Activated T-cell treated with anti-CD3 and anti-CD28 coated beads, Interleukin-2, amount 50 U/mL, for 72 hours (primary cell): ENCODE data around the gene PKIB. TPM values are rescaled to one million over a fixed set of nuclear protein-coding genes. Genes with fewer than 3 reads are reported as not detected.
"Not testable (repeated sequence)": the region's sequence is repeated elsewhere in the genome, so short reads cannot be mapped to it uniquely, and the experiment has no call there.

Experiments used
- ATAC-seq, 2 donors: fragments of 150-1000 bp; cut with Tn5 transposase; replicated peaks in 1 of 2; 2 replicates each; pipeline ENCODE4 v1.10.0; 2021; ENCODE audit warnings: moderate library complexity in 2 of 2, mild to moderate bottlenecking in 1 of 2
- DNase-seq, 2 donors: peaks; one replicate each; pipeline ENCODE4 v3.0.0; 2021 to 2022; ENCODE audit warnings: mixed read lengths in 1 of 2
- H3K27ac Mint-ChIP-seq: one replicate; pipeline ENCODE4 v1.8.0; 2022; ENCODE audit warnings: mild to moderate bottlenecking, moderate library complexity, mixed read lengths
- H3K27me3 Mint-ChIP-seq: one replicate; pipeline ENCODE4 v1.8.0; 2022; ENCODE audit warnings: low read depth, mixed read lengths
- H3K36me3 Mint-ChIP-seq, 2 donors: one replicate each; pipeline ENCODE4 v1.8.0; 2022; ENCODE audit warnings: mixed read lengths in 2 of 2, mild to moderate bottlenecking in 1 of 2; ENCODE audit not compliant: insufficient read depth in 2 of 2
- H3K4me1 Mint-ChIP-seq: one replicate; pipeline ENCODE4 v1.8.0; 2022; ENCODE audit warnings: low read depth, mixed read lengths
- H3K4me3 Mint-ChIP-seq, 2 donors: one replicate each; pipeline ENCODE4 v1.8.0; 2022; ENCODE audit warnings: mild to moderate bottlenecking in 2 of 2, mixed read lengths in 2 of 2, moderate library complexity in 2 of 2
- H3K9me3 Mint-ChIP-seq, 2 donors: one replicate each; pipeline ENCODE4 v1.8.0; 2022; ENCODE audit warnings: mixed read lengths in 2 of 2
- total RNA-seq, 2 donors: library from RNA; stranded (reverse); gene quantifications; one replicate each; pipeline ENCODE4 v1.2.3, GENCODE V29; 2022

The PKIB gene
- total RNA-seq, 2 donors from 2014 or later = 0.79 to 2.0 TPM

- no peaks in the 10 kb centered on the region for H3K4me1 Mint-ChIP-seq
- DNase-seq = no peak
- H3K4me3 Mint-ChIP-seq = no peak overlapping the region
- no peaks in the 10 kb centered on the region for H3K9me3 Mint-ChIP-seq
- no peaks in the 10 kb centered on the region for H3K36me3 Mint-ChIP-seq
- ATAC-seq = no peak
- H3K27ac Mint-ChIP-seq = no peak overlapping the region
- H3K27me3 Mint-ChIP-seq = peaks cover 19% of the 10 kb centered on the region
Measured at GRCh38 chr6:122730334-122730733, 120.1 kb downstream of the PKIB start.

GRCh38 chr6:122730775-122731386, 120.7 kb downstream of the PKIB start:
- Mint-ChIP-seq H3K9me3 (no peaks in the 10 kb centered on the region), H3K36me3 (no peaks in the 10 kb centered on the region), H3K4me3 (no peak overlapping the region), H3K27ac (no peak overlapping the region), H3K4me1 (no peaks in the 10 kb centered on the region), H3K27me3 (peaks cover 21% of the 10 kb centered on the region)
- ATAC-seq (no peak), DNase-seq (peak in 1 of 2 donors; percentile 15)

GRCh38 chr6:122733259-122733658, 123.1 kb downstream of the PKIB start:
- Mint-ChIP-seq H3K27me3 (peaks cover 21% of the 10 kb centered on the region), H3K27ac (no peak overlapping the region), H3K4me1 (no peaks in the 10 kb centered on the region), H3K36me3 (no peaks in the 10 kb centered on the region), H3K9me3 (no peaks in the 10 kb centered on the region), H3K4me3 (no peak overlapping the region)
- ATAC-seq = no peak
- no peak for DNase-seq

- Mint-ChIP-seq H3K27me3 (peaks cover 21% of the 10 kb centered on the region), H3K9me3 (no peaks in the 10 kb centered on the region), H3K4me1 (no peaks in the 10 kb centered on the region), H3K36me3 (no peaks in the 10 kb centered on the region), H3K4me3 (no peak overlapping the region), H3K27ac (no peak overlapping the region)
- ATAC-seq = no peak
- DNase-seq = no peak
Measured at GRCh38 chr6:122734529-122735395, 124.6 kb downstream of the PKIB start.

- Mint-ChIP-seq H3K36me3 (no peaks in the 10 kb centered on the region), H3K4me3 (no peak overlapping the region), H3K9me3 (no peaks in the 10 kb centered on the region), H3K27ac (no peak overlapping the region), H3K4me1 (no peaks in the 10 kb centered on the region), H3K27me3 (peaks cover 21% of the 10 kb centered on the region)
- ATAC-seq (no peak), DNase-seq (no peak)
Measured at GRCh38 chr6:122735582-122735981, 125.4 kb downstream of the PKIB start.

GRCh38 chr6:122736163-122736562, 126.0 kb downstream of the PKIB start:
- H3K4me3 Mint-ChIP-seq = no peak overlapping the region
- ATAC-seq (no peak), DNase-seq (no peak)
- peaks cover 21% of the 10 kb centered on the region for H3K27me3 Mint-ChIP-seq
- no peaks in the 10 kb centered on the region for H3K36me3 Mint-ChIP-seq
- no peak overlapping the region for H3K27ac Mint-ChIP-seq
- H3K4me1 Mint-ChIP-seq = no peaks in the 10 kb centered on the region
- H3K9me3 Mint-ChIP-seq = no peaks in the 10 kb centered on the region

GRCh38 chr6:122736616-122737015, 126.4 kb downstream of the PKIB start:
- Mint-ChIP-seq H3K36me3 (no peaks in the 10 kb centered on the region), H3K4me1 (no peaks in the 10 kb centered on the region), H3K27me3 (peaks cover 21% of the 10 kb centered on the region), H3K4me3 (no peak overlapping the region), H3K27ac (no peak overlapping the region), H3K9me3 (no peaks in the 10 kb centered on the region)
- no peak for DNase-seq
- no peak for ATAC-seq

- Mint-ChIP-seq H3K27ac (no peak overlapping the region), H3K9me3 (no peaks in the 10 kb centered on the region), H3K27me3 (peaks cover 5% of the 10 kb centered on the region), H3K4me1 (no peaks in the 10 kb centered on the region), H3K4me3 (no peak overlapping the region), H3K36me3 (no peaks in the 10 kb centered on the region)
- no peak for ATAC-seq
- DNase-seq = no peak
Measured at GRCh38 chr6:122740091-122740490, 129.9 kb downstream of the PKIB start.

- DNase-seq = no peak
- Mint-ChIP-seq H3K9me3 (no peaks in the 10 kb centered on the region), H3K27ac (no peak overlapping the region), H3K4me3 (no peak overlapping the region), H3K27me3 (no peaks in the 10 kb centered on the region), H3K36me3 (no peaks in the 10 kb centered on the region), H3K4me1 (no peaks in the 10 kb centered on the region)
- no peak for ATAC-seq
Measured at GRCh38 chr6:122740936-122741335, 130.7 kb downstream of the PKIB start.

GRCh38 chr6:122744247-122744646, 134.0 kb downstream of the PKIB start:
- not testable (repeated sequence) for ATAC-seq, H3K4me3 Mint-ChIP-seq, H3K36me3 Mint-ChIP-seq, DNase-seq, H3K9me3 Mint-ChIP-seq, H3K27me3 Mint-ChIP-seq, H3K27ac Mint-ChIP-seq, H3K4me1 Mint-ChIP-seq

GRCh38 chr6:122744856-122745255, 134.7 kb downstream of the PKIB start:
- H3K27ac Mint-ChIP-seq, H3K27me3 Mint-ChIP-seq, H3K36me3 Mint-ChIP-seq, DNase-seq, H3K4me1 Mint-ChIP-seq, ATAC-seq, H3K9me3 Mint-ChIP-seq, H3K4me3 Mint-ChIP-seq: not testable (repeated sequence)

GRCh38 chr6:122746688-122747087, 136.5 kb downstream of the PKIB start:
- H3K36me3 Mint-ChIP-seq = peaks cover 0 to 2% of the 10 kb centered on the region in 2 donors
- no peak overlapping the region for H3K4me3 Mint-ChIP-seq
- peaks cover 2% of the 10 kb centered on the region in 2 donors for H3K9me3 Mint-ChIP-seq
- ATAC-seq (no peak), DNase-seq (no peak)
- H3K27ac Mint-ChIP-seq = no peak overlapping the region
- H3K4me1 Mint-ChIP-seq = peaks cover 13% of the 10 kb centered on the region
- no peaks in the 10 kb centered on the region for H3K27me3 Mint-ChIP-seq

- peaks cover 2% of the 10 kb centered on the region in 2 donors for H3K9me3 Mint-ChIP-seq
- H3K4me3 Mint-ChIP-seq = no peak overlapping the region
- no peak overlapping the region for H3K27ac Mint-ChIP-seq
Measured at GRCh38 chr6:122747573-122747972, 137.4 kb downstream of the PKIB start.

More at GRCh38 chr6:122747573-122747972, 137.4 kb downstream of the PKIB start:
- DNase-seq (no peak), ATAC-seq (no peak)
- Mint-ChIP-seq H3K36me3 (peaks cover 0 to 2% of the 10 kb centered on the region in 2 donors), H3K4me1 (peaks cover 15% of the 10 kb centered on the region), H3K27me3 (no peaks in the 10 kb centered on the region)
